Activated CD4-positive, alpha-beta T cell treated with anti-CD3 and anti-CD28 coated beads, Interleukin-2, Interleukin-6, amounts not matched to agents 100 ng/mL and 50 ng/mL, durations not matched to agents 16 hours and 8 hours (primary cell): ENCODE results near the gene CTSF.
"Not testable (repeated sequence)": the region's sequence is repeated elsewhere in the genome, so short reads cannot be mapped to it uniquely, and the experiment has no call there.

Source experiments
- DNase-seq: peaks from one replicate; pipeline ENCODE4 v3.0.0-alpha.2; 2020

Gene CTSF

DNA sequence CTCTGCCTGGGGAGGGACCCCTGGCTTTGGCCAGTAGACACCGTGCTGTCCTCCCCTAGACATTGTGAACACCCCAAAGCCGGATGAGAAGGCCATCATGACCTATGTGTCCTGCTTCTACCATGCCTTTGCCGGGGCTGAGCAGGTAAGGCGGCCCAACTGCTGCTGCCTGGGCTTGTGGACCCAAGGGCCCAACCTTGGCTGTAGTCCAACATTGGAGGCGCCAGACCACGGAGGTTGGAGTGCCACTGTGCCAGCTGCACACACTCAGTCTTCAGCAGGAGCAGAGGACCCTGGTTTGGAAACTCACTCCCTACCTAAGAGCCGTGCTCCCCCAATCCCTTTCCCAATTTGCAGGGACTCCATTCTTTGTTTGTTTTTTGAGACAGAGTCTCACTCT lies 12.3 kb downstream of the CTSF start:
- no peak for DNase-seq

DNA sequence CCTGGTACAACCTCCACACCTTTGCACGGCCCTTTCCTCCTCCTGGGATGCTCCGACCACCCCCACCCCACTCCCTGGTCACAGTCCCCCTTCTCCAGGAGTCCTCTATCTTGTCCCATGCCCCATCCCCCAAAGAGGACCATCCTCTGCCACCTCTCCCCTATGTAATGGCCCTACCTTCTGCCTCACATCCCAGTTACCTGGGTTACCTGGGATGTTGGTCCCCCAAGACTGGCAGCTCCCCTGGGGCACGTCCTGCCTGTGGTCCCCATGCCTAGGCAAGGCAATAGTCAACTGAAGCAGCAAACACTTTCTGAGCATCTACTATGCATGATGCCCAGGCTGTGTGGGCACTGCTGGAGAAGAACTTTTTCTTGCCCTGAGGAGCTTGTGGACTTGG lies 13.0 kb downstream of the CTSF start:
- no peak for DNase-seq

DNA sequence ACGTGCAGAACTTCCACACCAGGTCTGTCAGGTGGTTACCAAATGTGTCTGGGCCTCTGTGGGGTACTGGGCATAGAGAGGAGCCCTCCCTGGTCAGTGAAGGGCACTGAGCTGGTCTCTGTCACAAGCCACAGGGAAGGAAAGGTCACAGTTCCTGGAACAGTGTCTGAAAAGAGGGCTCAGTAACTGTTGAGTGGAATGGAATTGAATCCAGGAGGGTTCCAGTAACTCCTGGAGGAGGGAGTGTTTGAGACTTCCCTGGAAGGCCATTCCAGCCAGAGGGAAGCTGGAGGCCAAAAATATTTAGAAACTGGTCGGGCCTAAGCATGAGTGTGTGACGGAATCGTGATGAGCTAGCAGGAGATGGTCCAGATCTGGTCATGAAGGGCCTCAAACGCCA lies 13.8 kb downstream of the CTSF start:
- no peak for DNase-seq

GRCh38 chr11:66550887-66551286 lies 17.5 kb downstream of the CTSF start:
- DNase-seq: no peak

- DNase-seq: no peak
These were observed 18.7 kb downstream of the CTSF start for GRCh38 chr11:66549696-66550095.

- DNase-seq: no peak
These were observed 19.4 kb downstream of the CTSF start for GRCh38 chr11:66548774-66549630.

- no peak for DNase-seq
These were observed 20.4 kb downstream of the CTSF start for GRCh38 chr11:66548041-66548440.

- DNase-seq: no peak
These were observed 20.8 kb downstream of the CTSF start for GRCh38 chr11:66547662-66548009.

- no peak for DNase-seq
These were observed 21.3 kb downstream of the CTSF start for GRCh38 chr11:66546966-66547661.

GRCh38 chr11:66546368-66546965 lies 21.9 kb downstream of the CTSF start, which contains the start of gene ACTN3:
Gene ACTN3 (plus strand): TSS chr11:66546903. CDS start chr11:66546938, 35 bp downstream.
- DNase-seq: peak; percentile 24

DNA sequence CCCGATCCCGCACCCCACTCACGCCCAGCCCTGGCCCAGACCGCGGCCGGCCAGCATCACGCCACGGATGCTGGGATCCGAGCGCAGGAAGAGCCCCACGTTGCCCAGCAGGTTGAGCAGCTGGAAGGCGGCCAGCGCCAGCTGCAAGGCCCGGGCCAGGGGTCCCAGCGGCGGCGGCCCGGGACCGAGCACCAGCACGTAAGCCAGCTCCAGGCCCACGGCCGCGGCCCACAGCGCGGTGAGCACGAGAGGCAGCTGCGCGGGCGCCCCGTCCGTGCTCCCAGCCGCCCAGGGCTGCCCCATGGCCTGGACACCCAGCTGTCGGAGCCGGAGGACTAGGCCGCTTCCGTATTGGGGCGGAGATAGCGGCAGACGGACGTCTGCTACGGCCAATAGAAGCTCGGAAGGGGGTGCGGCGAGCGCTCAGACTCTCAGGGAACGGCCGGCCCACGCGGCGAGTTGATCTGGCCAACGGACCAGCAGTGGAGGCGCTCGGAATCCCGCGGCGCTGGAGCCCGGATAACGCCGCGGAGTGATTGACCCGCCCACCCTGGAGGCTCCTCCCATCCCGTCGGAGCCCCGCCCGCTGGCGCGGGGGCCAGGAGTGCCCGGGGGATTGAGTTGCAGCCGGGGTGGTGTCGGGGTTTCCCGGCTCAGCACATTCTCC lies 22.6 kb downstream of the CTSF start, which contains the start of gene ZDHHC24:
TSS of gene ZDHHC24 (minus strand) at position 348 of the 667 bp plus-strand sequence. CDS start at position 303, 45 bp downstream.
- DNase-seq: peak; percentile 96

GRCh38 chr11:66544952-66545351 lies 23.5 kb downstream of the CTSF start:
- not testable (repeated sequence) for DNase-seq

DNA sequence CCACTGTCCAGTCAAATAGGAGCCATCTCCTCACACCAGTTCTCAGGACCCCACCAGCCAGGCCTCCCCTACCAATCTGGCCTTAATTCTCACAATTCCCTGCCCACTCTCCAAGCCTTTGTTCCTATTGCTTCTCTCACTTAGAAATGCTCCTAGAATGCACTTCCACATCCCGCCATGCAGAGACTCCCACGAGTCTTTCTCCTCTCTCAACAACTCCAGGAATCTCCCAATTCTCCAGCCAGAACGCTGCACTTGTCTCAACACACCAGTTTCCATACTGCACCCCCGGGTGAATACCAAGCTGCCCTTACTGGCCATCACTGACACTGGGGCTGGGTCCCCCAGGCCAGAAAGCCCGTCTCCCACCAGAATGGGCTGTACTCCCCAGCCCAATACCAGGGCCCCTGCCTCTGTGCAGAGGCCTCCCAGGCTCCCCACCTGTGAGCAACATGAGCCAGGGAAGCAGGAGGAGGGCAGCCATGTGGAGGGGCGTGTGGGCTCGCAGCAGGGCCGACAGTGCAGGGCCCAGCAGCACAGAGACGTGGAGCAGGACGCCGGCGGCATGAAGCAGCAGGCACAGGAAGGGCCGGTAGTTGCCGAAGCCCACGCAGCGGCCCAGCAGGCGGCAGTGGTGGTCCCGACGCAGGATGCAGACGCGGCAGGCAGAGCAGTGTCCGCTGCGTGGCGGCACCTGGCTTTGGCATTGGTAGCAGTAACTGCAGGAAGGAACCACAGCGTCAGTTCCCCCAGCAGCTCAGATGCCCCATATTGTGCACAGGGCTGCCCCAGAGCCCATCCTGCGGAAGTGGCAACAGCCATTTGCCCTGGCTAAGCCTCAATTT lies 24.9 kb downstream of the CTSF start:
- DNase-seq: peak; percentile 70

DNA sequence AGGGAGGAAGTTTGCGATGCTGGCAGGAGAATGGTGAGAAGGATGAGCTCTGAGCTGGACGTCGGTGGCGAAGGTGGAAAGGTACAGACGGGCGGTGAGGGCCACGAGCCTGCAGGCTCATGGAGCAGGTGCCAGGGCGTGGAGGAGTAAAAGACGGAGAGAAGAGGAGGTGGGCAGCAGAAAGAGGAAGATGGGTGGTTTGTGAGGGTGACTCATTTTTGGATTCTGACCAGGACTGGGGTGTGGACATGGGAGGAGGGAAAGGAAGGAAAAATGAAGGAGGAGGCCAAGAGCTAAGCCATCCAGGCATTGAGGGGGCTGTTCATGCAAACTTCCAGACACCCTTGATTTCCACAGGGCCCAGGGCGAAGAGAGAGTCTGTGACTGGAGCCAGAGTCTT lies 26.0 kb downstream of the CTSF start:
- no peak for DNase-seq

- no peak for DNase-seq
These were observed 26.5 kb downstream of the CTSF start for GRCh38 chr11:66541892-66542291.

- DNase-seq: not testable (repeated sequence)
These were observed 27.8 kb downstream of the CTSF start for GRCh38 chr11:66540598-66540997.

- no peak for DNase-seq
These were observed 28.6 kb downstream of the CTSF start for GRCh38 chr11:66539870-66540213.

GRCh38 chr11:66539170-66539869 lies 29.1 kb downstream of the CTSF start:
- DNase-seq: no peak

DNA sequence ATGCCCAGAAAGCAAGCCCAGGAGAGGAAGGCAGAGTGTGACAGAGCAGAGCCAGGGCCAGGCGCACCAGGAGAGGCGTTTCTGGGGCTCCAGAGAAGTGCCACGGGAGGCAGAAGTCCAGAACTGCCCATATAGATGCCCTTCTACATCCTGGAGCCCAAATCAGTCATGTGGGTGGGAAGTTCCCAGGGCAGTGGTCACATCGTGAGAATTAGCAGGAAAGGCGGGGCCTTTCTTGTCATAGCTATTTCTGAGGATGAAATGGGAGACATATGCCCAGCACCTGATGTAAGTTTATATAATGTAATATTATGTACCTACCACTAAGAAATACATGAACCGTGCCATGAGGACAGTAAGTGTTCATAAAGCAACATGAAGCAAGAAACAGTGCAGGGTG lies 35.6 kb downstream of the CTSF start:
- no peak for DNase-seq

DNA sequence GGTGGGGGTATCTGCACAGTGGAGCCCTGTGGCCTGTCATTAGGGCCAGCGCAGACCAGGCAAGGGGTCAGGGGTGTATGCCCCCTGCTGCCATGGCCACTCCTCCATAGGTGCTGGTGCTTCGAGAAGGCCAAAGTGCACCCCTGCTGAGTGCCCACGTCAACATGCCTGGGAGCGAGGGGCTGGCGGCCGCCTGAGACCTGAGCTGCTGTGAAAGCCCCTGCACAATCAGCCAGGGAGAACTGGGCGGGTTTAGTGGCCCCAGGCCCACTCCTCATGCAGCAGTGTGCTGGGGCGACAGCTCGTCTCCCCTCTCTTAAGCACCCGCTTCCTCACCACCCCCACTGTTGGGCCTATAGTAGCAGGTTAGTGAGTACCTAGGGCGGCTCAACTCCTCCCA lies 36.6 kb downstream of the CTSF start:
- no peak for DNase-seq

DNA sequence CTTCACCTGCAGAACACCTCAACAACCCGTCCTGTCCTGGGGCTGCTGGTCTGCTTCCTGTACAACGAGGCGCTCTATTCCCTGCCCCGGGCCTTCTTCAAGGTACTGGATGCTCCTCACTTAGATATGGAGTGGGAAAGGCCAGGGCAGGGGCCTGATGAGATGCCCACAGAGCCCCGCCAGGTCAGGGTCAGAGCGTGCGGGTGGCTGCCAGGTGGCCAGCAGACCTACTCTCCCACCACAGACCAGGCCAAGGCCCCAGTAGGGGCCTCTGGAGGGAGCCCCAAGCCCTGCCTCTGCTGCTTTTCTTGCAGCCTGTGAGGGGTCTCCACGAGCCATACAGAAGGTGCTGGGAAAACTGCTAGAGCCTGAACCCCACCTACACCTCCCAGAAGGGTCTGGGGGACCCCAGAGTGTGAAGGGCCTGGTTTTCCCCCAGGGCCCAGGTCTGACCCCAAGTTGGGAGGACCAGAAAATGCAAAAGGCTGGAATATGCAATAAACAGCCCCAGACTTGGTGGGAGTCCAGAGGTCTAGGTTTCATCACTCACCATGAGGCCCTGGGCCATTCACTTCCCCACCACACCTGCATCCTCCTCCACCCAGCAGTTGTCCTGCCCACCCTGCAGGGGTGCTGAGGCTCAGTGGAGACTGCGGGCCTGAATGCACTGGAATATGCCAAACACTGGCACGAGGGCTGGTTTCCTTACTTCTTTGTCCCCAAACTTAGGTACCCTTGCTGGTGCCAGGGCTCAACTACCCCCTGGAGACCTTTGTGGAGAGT lies 37.3 kb downstream of the CTSF start:
- no peak for DNase-seq
